HepG2 (cell line): ENCODE results near the gene SMAD3. TPM values are rescaled to one million over a fixed set of nuclear protein-coding genes. Genes with fewer than 3 reads are reported as not detected.

Experiments used
- BORCS8-MEF2B ChIP-seq: sonication (generic); formaldehyde crosslinking; IDR thresholded peaks from 2 replicates; pipeline ENCODE4 v1.8.0; 2022; ENCODE audit warnings: mild to moderate bottlenecking, missing genetic modification reagents
- CENPBD1 ChIP-seq: sonication (generic); formaldehyde crosslinking; IDR thresholded peaks from 2 replicates; pipeline ENCODE4 v1.8.0; 2022; ENCODE audit warnings: missing genetic modification reagents, low read depth, mild to moderate bottlenecking, borderline replicate concordance
- ETV5 ChIP-seq: IDR thresholded peaks from 2 replicates; pipeline ENCODE4 v1.6.1; 2018; ENCODE audit warnings: missing biosample characterization, missing genetic modification reagents, inconsistent platforms, borderline replicate concordance
- FOXJ3 ChIP-seq: sonication (generic); formaldehyde crosslinking; IDR thresholded peaks from 2 replicates; pipeline ENCODE4 v1.4.0; 2020; ENCODE audit warnings: missing genetic modification reagents, mild to moderate bottlenecking, borderline replicate concordance
- ISL2 ChIP-seq: sonication (generic); formaldehyde crosslinking; IDR thresholded peaks from 2 replicates; pipeline ENCODE4 v1.5.0; 2020; ENCODE audit warnings: missing genetic modification reagents
- KLF12 ChIP-seq: sonication (generic); formaldehyde crosslinking; IDR thresholded peaks from 2 replicates; pipeline ENCODE4 v1.4.0; 2020; ENCODE audit warnings: missing genetic modification reagents, borderline replicate concordance
- POLR2AphosphoS5 ChIP-seq: IDR thresholded peaks from 2 replicates; pipeline ENCODE4 v1.6.1; 2012; ENCODE audit warnings: low read depth, low read length
- RARA ChIP-seq: IDR thresholded peaks from 2 replicates; pipeline ENCODE4 v1.6.1; 2016; ENCODE audit warnings: missing genetic modification reagents, missing compliant biosample characterization
- SALL2 ChIP-seq: sonication (generic); formaldehyde crosslinking; IDR thresholded peaks from 2 replicates; pipeline ENCODE4 v1.8.1; 2023; ENCODE audit warnings: mild to moderate bottlenecking, missing genetic modification reagents, inconsistent platforms
- SIX1 ChIP-seq: sonication (generic); formaldehyde crosslinking; IDR thresholded peaks from 2 replicates; pipeline ENCODE4 v1.4.0; 2020; ENCODE audit warnings: missing genetic modification reagents, borderline replicate concordance
- SOX5 ChIP-seq: IDR thresholded peaks from 2 replicates; pipeline ENCODE4 v1.6.1; 2016; ENCODE audit warnings: borderline replicate concordance
- SPEN ChIP-seq: sonication (generic); formaldehyde crosslinking; IDR thresholded peaks from 2 replicates; pipeline ENCODE4 v1.5.1; 2020; ENCODE audit warnings: low read depth, mild to moderate bottlenecking, missing genetic modification reagents
- TAF1 ChIP-seq: sonication (generic); formaldehyde crosslinking; IDR thresholded peaks from 2 replicates; pipeline ENCODE4 v1.4.0; 2020; ENCODE audit warnings: missing genetic modification reagents
- TBL1XR1 ChIP-seq: fragments of 150-350 bp; IDR thresholded peaks from 2 replicates; pipeline ENCODE4 v1.6.1; 2014; ENCODE audit warnings: borderline replicate concordance, low read length; ENCODE audit not compliant: partially characterized antibody
- TBX2 ChIP-seq: sonication (generic); formaldehyde crosslinking; IDR thresholded peaks from 2 replicates; pipeline ENCODE4 v1.5.0; 2020; ENCODE audit warnings: missing genetic modification reagents, mild to moderate bottlenecking, borderline replicate concordance
- ZNF234 ChIP-seq: sonication (generic); formaldehyde crosslinking; conservative IDR thresholded peaks from 2 replicates; pipeline ENCODE4 v1.5.1; 2020; ENCODE audit warnings: mild to moderate bottlenecking, missing genetic modification reagents
- ZNF354B ChIP-seq: sonication (generic); formaldehyde crosslinking; IDR thresholded peaks from 2 replicates; pipeline ENCODE4 v1.8.0; 2022; ENCODE audit warnings: mild to moderate bottlenecking, missing genetic modification reagents
- ZUFSP ChIP-seq: sonication (generic); formaldehyde crosslinking; IDR thresholded peaks from 2 replicates; pipeline ENCODE4 v1.9.0; 2021; ENCODE audit warnings: missing genetic modification reagents, mild to moderate bottlenecking, borderline replicate concordance
- polyA plus RNA-seq, 8 experiments: library from polyadenylated mRNA; depleted of rRNA in 3 of 8; stranded (reverse) in 7 of 8; unstranded in 1 of 8; fragments of >200 nt; fragmentation: Illumina TruSeq in 4 of 8; extraction: Trizol in 4 of 8; gene quantifications; 2 replicates each; pipeline versions ENCODE4 v1.2.1 to v1.2.3, GENCODE V29; 2011 to 2016; ENCODE audit warnings: low read depth in 4 of 8, missing spikeins in 1 of 8, mixed read lengths in 1 of 8; ENCODE audit not compliant: insufficient read depth in 1 of 8
- total RNA-seq, 5 experiments: library from RNA; depleted of rRNA; stranded (reverse); fragments of >200 nt; fragmentation: Illumina TruSeq; extraction: Trizol; gene quantifications; 2 replicates each; pipeline ENCODE4 v1.2.3, GENCODE V29; 2016; ENCODE audit warnings: low read depth in 1 of 5
- TF ChIP-seq, protein P1 (sequence below): sonication (generic); formaldehyde crosslinking; IDR thresholded peaks from 2 replicates; pipeline ENCODE4 v1.4.0; 2020; ENCODE audit warnings: missing genetic modification reagents
- TF ChIP-seq, protein P2 (sequence below): sonication (generic); formaldehyde crosslinking; IDR thresholded peaks from 2 replicates; pipeline ENCODE4 v1.4.0; 2020; ENCODE audit warnings: missing genetic modification reagents

The SMAD3 gene
- total and polyA plus RNA-seq, 2 of the 13 experiments (the other 11 are each of a cell fraction or from before 2014, with no cell fraction given): 8.6 to 56.3 TPM

GRCh38 chr15:67065531-67066005, at the start of gene SMAD3 (continued):
- no peak for TF ChIP-seq ETV5 (CRISPR knock-in tag)
- TF ChIP-seq TBX2 (CRISPR knock-in tag): no peak
- TF ChIP-seq ZNF354B: no peak
- 0 out of 2 replicates have a peak, but pooled peaks have one; percentile 12 for TF ChIP-seq SPEN (CRISPR knock-in tag)
- TF ChIP-seq BORCS8-MEF2B (CRISPR knock-in tag): peak; percentile 38; the same call in 1 of the 2 replicates
- no peak; the same call in 1 of the 2 replicates for TF ChIP-seq ISL2
- TF ChIP-seq SOX5 (CRISPR knock-in tag): peak; percentile 10; the same call in 1 of the 2 replicates
- TF ChIP-seq, protein P1, sequence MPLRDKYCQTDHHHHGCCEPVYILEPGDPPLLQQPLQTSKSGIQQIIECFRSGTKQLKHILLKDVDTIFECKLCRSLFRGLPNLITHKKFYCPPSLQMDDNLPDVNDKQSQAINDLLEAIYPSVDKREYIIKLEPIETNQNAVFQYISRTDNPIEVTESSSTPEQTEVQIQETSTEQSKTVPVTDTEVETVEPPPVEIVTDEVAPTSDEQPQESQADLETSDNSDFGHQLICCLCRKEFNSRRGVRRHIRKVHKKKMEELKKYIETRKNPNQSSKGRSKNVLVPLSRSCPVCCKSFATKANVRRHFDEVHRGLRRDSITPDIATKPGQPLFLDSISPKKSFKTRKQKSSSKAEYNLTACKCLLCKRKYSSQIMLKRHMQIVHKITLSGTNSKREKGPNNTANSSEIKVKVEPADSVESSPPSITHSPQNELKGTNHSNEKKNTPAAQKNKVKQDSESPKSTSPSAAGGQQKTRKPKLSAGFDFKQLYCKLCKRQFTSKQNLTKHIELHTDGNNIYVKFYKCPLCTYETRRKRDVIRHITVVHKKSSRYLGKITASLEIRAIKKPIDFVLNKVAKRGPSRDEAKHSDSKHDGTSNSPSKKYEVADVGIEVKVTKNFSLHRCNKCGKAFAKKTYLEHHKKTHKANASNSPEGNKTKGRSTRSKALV (CRISPR knock-in tag): no peak
- no peak for TF ChIP-seq ZNF234
- 0 out of 2 replicates have a peak, but pooled peaks have one; percentile 58 for TF ChIP-seq SALL2 (CRISPR knock-in tag)
- no peak for TF ChIP-seq ZUFSP (CRISPR knock-in tag)
- TF ChIP-seq SIX1 (CRISPR knock-in tag): no peak
- TF ChIP-seq FOXJ3: no peak
- peak; percentile 49; the same call in 1 of the 2 replicates for TF ChIP-seq TAF1 (CRISPR knock-in tag)
- TF ChIP-seq TBL1XR1: no peak
- TF ChIP-seq CENPBD1 (CRISPR knock-in tag): no peak
- TF ChIP-seq, protein P2, sequence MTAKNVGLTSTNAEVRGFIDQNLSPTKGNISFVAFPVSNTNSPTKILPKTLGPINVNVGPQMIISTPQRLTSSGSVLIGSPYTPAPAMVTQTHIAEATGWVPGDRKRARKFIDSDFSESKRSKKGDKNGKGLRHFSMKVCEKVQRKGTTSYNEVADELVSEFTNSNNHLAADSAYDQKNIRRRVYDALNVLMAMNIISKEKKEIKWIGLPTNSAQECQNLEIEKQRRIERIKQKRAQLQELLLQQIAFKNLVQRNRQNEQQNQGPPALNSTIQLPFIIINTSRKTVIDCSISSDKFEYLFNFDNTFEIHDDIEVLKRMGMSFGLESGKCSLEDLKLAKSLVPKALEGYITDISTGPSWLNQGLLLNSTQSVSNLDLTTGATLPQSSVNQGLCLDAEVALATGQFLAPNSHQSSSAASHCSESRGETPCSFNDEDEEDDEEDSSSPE (CRISPR knock-in tag): peak; percentile 68; the same call in 1 of the 2 replicates
- peak; percentile 35; the same call in 1 of the 2 replicates for TF ChIP-seq POLR2AphosphoS5
- no peak for TF ChIP-seq KLF12 (CRISPR knock-in tag)
- TF ChIP-seq RARA: peak; percentile 30; the same call in 1 of the 2 replicates
